Measurements from ENCODE around the gene GARIN5B. TPM values are rescaled to one million over a fixed set of nuclear protein-coding genes. Genes with fewer than 3 reads are reported as not detected.
A peak's percentile ranks its signal among the peaks of the same experiment; 100 is the strongest.

The GARIN5B gene
- total and polyA plus RNA-seq, 4 donors = 0.09 TPM; not detected in 3

- no peak overlapping the region for H3K27ac ChIP-seq (ENCODE audit: low read depth in 1 of 2, low read length in 1 of 2)
- TF ChIP-seq, protein P1, sequence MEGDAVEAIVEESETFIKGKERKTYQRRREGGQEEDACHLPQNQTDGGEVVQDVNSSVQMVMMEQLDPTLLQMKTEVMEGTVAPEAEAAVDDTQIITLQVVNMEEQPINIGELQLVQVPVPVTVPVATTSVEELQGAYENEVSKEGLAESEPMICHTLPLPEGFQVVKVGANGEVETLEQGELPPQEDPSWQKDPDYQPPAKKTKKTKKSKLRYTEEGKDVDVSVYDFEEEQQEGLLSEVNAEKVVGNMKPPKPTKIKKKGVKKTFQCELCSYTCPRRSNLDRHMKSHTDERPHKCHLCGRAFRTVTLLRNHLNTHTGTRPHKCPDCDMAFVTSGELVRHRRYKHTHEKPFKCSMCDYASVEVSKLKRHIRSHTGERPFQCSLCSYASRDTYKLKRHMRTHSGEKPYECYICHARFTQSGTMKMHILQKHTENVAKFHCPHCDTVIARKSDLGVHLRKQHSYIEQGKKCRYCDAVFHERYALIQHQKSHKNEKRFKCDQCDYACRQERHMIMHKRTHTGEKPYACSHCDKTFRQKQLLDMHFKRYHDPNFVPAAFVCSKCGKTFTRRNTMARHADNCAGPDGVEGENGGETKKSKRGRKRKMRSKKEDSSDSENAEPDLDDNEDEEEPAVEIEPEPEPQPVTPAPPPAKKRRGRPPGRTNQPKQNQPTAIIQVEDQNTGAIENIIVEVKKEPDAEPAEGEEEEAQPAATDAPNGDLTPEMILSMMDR (IDR thresholded peaks at IDR 0.05; ENCODE audit: control extremely low read depth, extremely low read depth) = no peak
- H3K27me3 ChIP-seq (ENCODE audit: control insufficient read depth in 3 of 3, insufficient read depth in 3 of 3, low read length in 2 of 3) = no peaks in the 10 kb centered on the region
- ATAC-seq (ENCODE audit: insufficient read depth, low FRiP score) (no peak), DNase-seq (peak; percentile 30 to 35 (median 31))
- WGBS, 2 donors = 83 to 87% methylated on average over 47 of the region's 47 CpGs
- H3K4me1 ChIP-seq (ENCODE audit: control insufficient read depth in 5 of 5, insufficient read depth in 5 of 5, low read length in 5 of 5) = no peaks in the 10 kb centered on the region
- H3K9ac ChIP-seq (ENCODE audit: insufficient read depth in 1 of 2, low read length in 2 of 2) = no peak overlapping the region
- peaks cover 0 to 2% (median 0%) of the 10 kb centered on the region in 4 donors for H3K9me3 ChIP-seq (ENCODE audit: control insufficient read depth in 4 of 4, insufficient read depth in 3 of 4, low read length in 3 of 4)
- no peak overlapping the region for H3K4me3 ChIP-seq
- H3K36me3 ChIP-seq (ENCODE audit: control insufficient read depth in 4 of 4, insufficient read depth in 4 of 4, low read length in 4 of 4) = peaks cover 0 to 8% (median 4%) of the 10 kb centered on the region in 4 donors
These were observed 50.2 kb downstream of the GARIN5B start for GRCh38 chr19:55312621-55313512.

DNA sequence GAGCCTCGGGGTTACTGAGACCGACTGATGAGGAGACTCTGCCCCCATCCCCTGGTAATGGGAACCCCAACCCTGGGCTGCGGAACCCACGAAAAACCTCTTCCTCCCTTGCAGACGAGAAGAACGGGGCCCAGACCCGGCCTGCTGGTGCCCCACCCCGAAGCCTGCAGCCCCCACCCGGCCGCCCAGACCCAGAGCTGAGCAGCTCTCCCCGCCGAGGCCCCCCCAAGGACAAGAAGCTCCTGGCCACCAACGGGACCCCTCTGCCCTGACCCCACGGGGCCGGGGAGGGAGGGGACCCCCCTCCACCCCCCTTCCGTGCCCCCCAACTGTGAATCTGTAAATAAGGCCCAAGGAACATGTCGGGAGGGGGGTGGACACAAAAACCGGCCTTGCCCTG is 51.3 kb downstream of the GARIN5B start:
- peaks cover 0 to 10% (median 3%) of the 10 kb centered on the region in 4 donors for H3K36me3 ChIP-seq (ENCODE audit: control insufficient read depth in 4 of 4, insufficient read depth in 4 of 4, low read length in 4 of 4)
- WGBS, 2 donors = 89% methylated on average over 18 of the region's 18 CpGs
- ATAC-seq (ENCODE audit: insufficient read depth, low FRiP score) = no peak
- no peak overlapping the region for H3K9ac ChIP-seq (ENCODE audit: insufficient read depth in 1 of 2, low read length in 2 of 2)
- peaks cover 0 to 2% (median 0%) of the 10 kb centered on the region in 4 donors for H3K9me3 ChIP-seq (ENCODE audit: control insufficient read depth in 4 of 4, insufficient read depth in 3 of 4, low read length in 3 of 4)
- H3K27ac ChIP-seq (ENCODE audit: low read depth in 1 of 2, low read length in 1 of 2) = no peak overlapping the region
- no peak for DNase-seq
- no peak overlapping the region for H3K4me3 ChIP-seq
- H3K27me3 ChIP-seq (ENCODE audit: control insufficient read depth in 3 of 3, insufficient read depth in 3 of 3, low read length in 2 of 3) = no peaks in the 10 kb centered on the region
- no peaks in the 10 kb centered on the region for H3K4me1 ChIP-seq (ENCODE audit: control insufficient read depth in 5 of 5, insufficient read depth in 5 of 5, low read length in 5 of 5)
- TF ChIP-seq, protein P1 (IDR thresholded peaks at IDR 0.05; ENCODE audit: control extremely low read depth, extremely low read depth) = no peak

GRCh38 chr19:55311397-55311796 is 51.7 kb downstream of the GARIN5B start:
- ATAC-seq (ENCODE audit: insufficient read depth, low FRiP score) = no peak
- TF ChIP-seq, protein P1 (IDR thresholded peaks at IDR 0.05; ENCODE audit: control extremely low read depth, extremely low read depth) = no peak
- DNase-seq = no peak
- no peak overlapping the region for H3K9ac ChIP-seq (ENCODE audit: insufficient read depth in 1 of 2, low read length in 2 of 2)
- H3K36me3 ChIP-seq (ENCODE audit: control insufficient read depth in 4 of 4, insufficient read depth in 4 of 4, low read length in 4 of 4) = peaks cover 0 to 14% (median 2%) of the 10 kb centered on the region in 4 donors
- H3K9me3 ChIP-seq (ENCODE audit: control insufficient read depth in 4 of 4, insufficient read depth in 3 of 4, low read length in 3 of 4) = peaks cover 0 to 2% (median 0%) of the 10 kb centered on the region in 4 donors
- H3K4me1 ChIP-seq (ENCODE audit: control insufficient read depth in 5 of 5, insufficient read depth in 5 of 5, low read length in 5 of 5) = no peaks in the 10 kb centered on the region
- WGBS, 2 donors = 88 to 94% methylated on average over 9 of the region's 9 CpGs
- no peak overlapping the region for H3K27ac ChIP-seq (ENCODE audit: low read depth in 1 of 2, low read length in 1 of 2)
- H3K27me3 ChIP-seq (ENCODE audit: control insufficient read depth in 3 of 3, insufficient read depth in 3 of 3, low read length in 2 of 3) = no peaks in the 10 kb centered on the region
- no peak overlapping the region for H3K4me3 ChIP-seq

All from lung (tissue), 12 donors.